Stimulated activated CD4-positive, alpha-beta T cell treated with anti-CD3 and anti-CD28 coated beads, Interleukin-2, amount 100 ng/mL, for 4 hours (primary cell): ENCODE results near the gene CYBRD1.
"Not testable (repeated sequence)": the region's sequence is repeated elsewhere in the genome, so short reads cannot be mapped to it uniquely, and the experiment has no call there.

ENCODE experiments used
- DNase-seq: peaks from one replicate; pipeline ENCODE4 v3.0.0-alpha.2; 2020; ENCODE audit warnings: low read depth

The CYBRD1 gene

GRCh38 chr2:171522052-171522787 is at the start of gene CYBRD1:
Gene CYBRD1 (plus strand): TSS chr2:171522474. CDS start chr2:171522546, 72 bp downstream.
- no peak for DNase-seq

GRCh38 chr2:171475979-171476378 is 46.3 kb upstream of the CYBRD1 start:
- no peak for DNase-seq

DNA sequence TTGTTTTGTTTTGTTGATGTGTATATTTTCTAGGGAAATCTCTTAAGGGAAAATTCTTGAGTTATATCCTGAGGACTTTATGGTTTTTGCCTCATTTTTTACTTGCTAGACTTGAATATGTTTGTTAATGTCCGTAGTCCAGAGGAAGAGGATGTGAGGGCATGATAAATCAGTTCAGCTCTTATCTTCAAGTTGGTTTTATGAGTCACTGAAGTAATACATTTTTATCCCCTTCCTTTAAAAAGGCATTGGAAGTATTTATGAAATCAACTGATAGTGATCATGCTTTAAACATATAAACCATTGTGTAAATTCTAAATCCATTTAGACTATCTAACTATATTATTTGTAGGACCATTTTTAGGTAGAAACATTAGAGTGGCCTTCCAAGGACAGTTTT is 43.9 kb upstream of the CYBRD1 start:
- no peak for DNase-seq

DNA sequence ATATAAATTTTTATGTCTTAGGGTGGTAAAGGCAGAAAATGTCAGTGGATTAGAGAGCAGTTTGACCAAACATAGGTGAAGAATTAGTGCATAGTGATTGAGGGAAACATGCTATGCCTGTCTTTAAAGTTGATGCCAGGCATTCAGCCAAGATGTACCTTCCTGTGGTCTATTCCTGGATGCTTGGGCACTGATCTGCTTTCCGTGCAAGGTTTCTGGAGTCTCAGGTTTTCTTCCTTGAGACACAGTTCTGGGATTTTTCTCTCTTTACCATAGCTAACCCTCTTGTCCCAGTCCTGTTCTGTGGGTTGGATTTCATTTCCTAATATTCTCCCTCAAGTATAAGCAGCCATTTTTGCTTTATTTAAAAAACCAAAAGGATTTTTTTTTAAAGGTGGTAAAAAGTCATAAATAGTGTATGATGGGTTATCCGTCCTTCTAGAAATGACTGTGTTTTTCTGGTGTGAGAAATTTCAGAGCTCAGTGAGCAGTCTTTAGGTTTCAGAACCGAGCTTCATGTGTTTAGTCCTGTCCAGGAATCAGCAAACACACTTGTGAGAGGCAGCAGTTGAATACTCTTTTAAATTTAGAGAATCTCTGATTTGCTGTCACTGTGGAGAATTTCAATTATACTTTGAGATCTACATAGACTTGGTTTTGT is 43.0 kb upstream of the CYBRD1 start:
- no peak for DNase-seq

DNA sequence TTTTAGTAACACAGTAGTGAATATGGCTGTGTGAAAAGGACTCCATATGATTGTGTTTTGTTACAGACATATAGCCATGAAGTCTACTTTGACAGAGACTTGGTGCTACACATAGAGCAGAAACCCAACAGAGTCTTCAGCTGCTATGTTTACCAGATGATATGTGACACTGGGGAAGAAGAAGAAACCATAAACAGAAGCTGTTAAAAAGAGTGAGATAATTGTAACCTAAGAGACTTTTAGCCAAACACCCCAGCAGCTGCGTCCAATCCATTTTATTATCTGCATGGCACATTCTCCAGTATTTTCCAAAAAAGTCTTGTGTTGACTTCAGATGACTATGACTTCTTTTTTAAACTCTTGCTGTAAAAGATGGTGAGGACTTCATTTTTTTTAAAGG is 41.4 kb upstream of the CYBRD1 start:
- DNase-seq = no peak

- DNase-seq = no peak
Measured at GRCh38 chr2:171482308-171482707, 40.0 kb upstream of the CYBRD1 start.

- DNase-seq = no peak
Measured at GRCh38 chr2:171482877-171483276, 39.4 kb upstream of the CYBRD1 start.

- no peak for DNase-seq
Measured at GRCh38 chr2:171483793-171484192, 38.5 kb upstream of the CYBRD1 start.

DNA sequence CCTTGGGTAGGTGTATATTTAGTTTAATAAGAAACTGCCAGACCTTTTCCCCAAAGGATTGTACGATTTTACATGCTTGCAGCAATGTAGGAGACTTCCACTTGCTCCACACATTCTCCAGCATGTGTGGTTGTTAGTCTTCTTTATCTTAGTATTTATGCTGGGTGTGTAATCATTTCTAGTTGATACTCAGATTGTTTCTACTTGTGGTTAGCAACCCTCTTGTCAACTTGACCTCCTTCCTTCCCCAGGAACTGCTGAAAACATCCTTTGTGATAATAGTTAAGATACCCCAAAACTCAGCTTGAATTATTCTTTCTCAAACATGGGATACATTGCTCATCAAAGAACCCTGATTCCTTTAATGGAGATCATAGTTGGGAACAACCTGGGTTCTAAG is 37.2 kb upstream of the CYBRD1 start:
- no peak for DNase-seq

DNA sequence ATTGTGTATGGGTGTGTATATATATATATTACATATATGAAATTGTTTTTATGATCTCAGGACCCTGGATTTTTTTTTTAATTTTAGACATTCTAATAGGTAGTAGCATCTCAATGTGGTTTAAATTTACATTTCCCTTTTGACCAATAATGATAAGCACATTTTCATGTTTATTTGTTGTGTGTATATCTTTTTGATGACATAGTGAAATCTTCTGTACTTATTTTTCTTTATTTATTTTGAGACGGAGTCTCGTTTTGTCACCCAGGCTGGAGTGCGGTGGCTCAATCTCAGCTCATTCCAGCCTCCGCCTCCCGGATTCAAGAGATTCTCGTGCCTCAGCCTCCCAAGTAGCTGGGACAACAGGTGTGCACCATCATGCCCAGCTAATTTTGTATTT is 35.1 kb upstream of the CYBRD1 start:
- DNase-seq = no peak

GRCh38 chr2:171487803-171488259 is 34.4 kb upstream of the CYBRD1 start:
- DNase-seq = no peak

DNA sequence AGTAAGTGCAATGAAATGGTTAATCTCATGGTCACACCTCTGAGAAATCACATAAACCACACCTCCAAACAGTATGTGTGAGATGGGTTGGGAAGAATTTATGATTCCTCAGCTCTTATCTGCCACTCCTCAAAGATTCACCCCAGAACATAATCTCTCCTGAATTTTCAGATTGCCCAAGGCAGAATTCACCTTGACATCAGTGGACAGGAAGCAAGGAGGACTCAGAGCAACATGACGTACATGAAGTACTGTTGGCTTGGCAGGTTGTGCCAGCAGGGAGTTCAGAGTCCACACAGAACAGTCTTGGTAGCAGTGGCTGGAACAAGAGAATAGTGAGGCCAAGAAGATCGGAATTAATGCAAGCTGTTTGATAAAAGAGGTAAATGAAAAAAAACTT is 31.7 kb upstream of the CYBRD1 start:
- no peak for DNase-seq

DNA sequence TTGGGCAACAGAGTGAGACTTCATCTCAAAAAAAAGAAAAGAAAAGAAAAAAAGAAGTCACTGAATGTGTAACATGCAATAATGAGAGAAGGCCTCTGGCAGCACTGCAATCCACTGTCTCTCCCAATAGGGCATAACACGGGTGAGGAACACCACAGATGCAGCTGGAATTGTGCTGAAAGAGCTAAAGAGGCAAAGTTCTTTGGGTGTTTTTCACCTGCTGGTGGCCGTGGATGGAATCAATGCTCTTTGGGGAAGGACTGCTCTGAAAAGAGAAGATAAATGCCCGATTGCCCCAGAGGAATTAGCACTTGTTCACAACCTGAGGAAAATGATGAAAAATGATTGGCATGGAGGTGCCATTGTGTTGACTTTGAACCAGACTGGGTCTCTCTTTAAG is 31.0 kb upstream of the CYBRD1 start:
- DNase-seq = no peak

DNA sequence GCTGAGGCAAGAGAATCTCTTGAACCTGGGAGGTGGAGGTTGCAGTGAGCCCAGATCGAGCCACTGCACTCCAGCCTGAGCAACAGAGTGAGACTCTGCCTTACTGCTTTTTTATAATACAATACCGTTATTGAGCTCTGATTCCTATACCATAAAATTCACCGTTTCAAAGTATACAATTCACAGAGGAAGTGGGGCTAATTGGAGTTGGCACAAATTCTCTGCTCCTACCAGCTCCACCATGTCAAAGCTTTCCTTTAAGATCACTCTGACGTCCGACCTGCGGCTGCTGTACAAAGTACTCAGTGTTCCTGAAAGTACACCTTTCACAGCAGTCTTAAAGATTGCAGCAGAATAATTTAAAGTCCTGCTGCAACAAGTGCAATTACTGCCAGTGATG is 29.6 kb upstream of the CYBRD1 start:
- DNase-seq = no peak

GRCh38 chr2:171497664-171498063 is 24.6 kb upstream of the CYBRD1 start:
- DNase-seq = not testable (repeated sequence)

- DNase-seq = no peak
Measured at GRCh38 chr2:171505374-171505773, 16.9 kb upstream of the CYBRD1 start.

- DNase-seq = no peak
Measured at GRCh38 chr2:171509945-171510731, 12.1 kb upstream of the CYBRD1 start.

GRCh38 chr2:171512014-171512413 is 10.3 kb upstream of the CYBRD1 start:
- DNase-seq = no peak

GRCh38 chr2:171512683-171513195 is 9.5 kb upstream of the CYBRD1 start:
- no peak for DNase-seq

GRCh38 chr2:171513719-171514160 is 8.5 kb upstream of the CYBRD1 start:
- no peak for DNase-seq

DNA sequence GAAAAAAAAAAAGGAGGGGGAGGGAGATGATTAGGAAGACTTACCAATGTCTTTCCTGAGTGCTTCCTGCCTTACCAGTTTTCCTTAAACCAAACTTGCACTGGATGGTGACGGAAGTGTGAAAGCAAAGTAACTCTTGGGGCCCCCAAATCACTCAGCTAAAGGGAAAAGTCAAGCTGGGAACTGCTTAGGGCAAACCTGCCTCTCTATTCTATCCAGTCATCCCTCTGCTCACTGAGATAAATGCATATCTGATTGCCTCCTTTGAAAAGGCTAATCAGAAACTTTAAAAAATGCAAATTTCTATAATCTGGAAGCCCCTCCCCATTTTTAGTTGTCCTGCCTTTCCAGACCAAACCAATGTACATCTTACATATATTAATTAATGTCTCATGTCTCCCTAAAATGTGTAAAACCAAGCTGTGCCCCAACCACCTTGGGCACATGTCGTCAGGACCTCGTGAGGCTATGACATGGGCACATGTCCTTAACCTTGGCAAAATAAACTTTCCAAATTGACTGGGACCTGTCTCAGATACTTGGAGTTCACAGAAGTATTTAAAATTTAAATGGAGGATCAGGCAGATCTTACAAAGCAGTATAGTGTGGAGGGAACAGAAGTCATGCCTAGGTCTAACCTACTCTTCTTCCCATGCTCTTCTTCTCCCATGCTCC is 7.2 kb upstream of the CYBRD1 start:
- DNase-seq = no peak

GRCh38 chr2:171515672-171516298 is 6.5 kb upstream of the CYBRD1 start:
- DNase-seq = no peak
